PC-3 (cell line): ENCODE data around the gene CDC27. TPM values are rescaled to one million over a fixed set of nuclear protein-coding genes. Genes with fewer than 3 reads are reported as not detected.

Source experiments
- ATAC-seq: fragments of 200-7000 bp; cut with Tn5 transposase; 2 replicates; pipeline ENCODE4 v1.9.1; 2020; ENCODE audit warnings: mild to moderate bottlenecking, moderate library complexity
- BruUV-seq: library from RNA; stranded (reverse); fragments of 400-500 nt; replicated peaks from 2 replicates; lab custom pipeline; 2021; lab: Mats Ljungman, UMichigan
- CTCF ChIA-PET: fragments of 300-600 bp; sonication (Branson Sonifier 250); formaldehyde crosslinking; loops from one replicate; lab custom pipeline; 2022; ENCODE audit warnings: antibody characterized with exemption; lab: Charles Lee
- POLR2A ChIA-PET: fragments of 300-600 bp; sonication (Branson Sonifier 250); formaldehyde crosslinking; loops from one replicate; lab custom pipeline; 2022; ENCODE audit warnings: antibody characterized with exemption; ENCODE audit not compliant: unreplicated experiment; lab: Charles Lee
- DNase-seq: peaks from one replicate; pipeline ENCODE4 v3.0.0-alpha.2; 2015
- H2AFZ ChIP-seq: fragments of 300-600 bp; sonication (generic); 2 replicates; pipeline ENCODE4 v1.6.0; 2016; ENCODE audit warnings: antibody characterized with exemption, low read length
- H3F3A ChIP-seq: fragments of 300-600 bp; sonication (generic); one replicate; pipeline ENCODE4 v1.6.0; 2017; ENCODE audit warnings: antibody characterized with exemption, low read length, control low read depth, mild to moderate bottlenecking; ENCODE audit not compliant: unreplicated experiment
- H3K27ac ChIP-seq: fragments of 300-600 bp; sonication (generic); 2 replicates; pipeline ENCODE4 v1.5.1; 2016; ENCODE audit warnings: mild to moderate bottlenecking, low read length
- H3K27me3 ChIP-seq: fragments of 300-600 bp; sonication (generic); 2 replicates; pipeline ENCODE4 v1.6.1; 2016; ENCODE audit warnings: low read length, mixed read lengths
- H3K36me3 ChIP-seq: fragments of 300-600 bp; sonication (generic); 2 replicates; pipeline ENCODE4 v1.6.1; 2016; ENCODE audit warnings: low read depth, mixed run types, low read length, mixed read lengths
- H3K4me1 ChIP-seq: fragments of 300-600 bp; sonication (generic); 2 replicates; pipeline ENCODE4 v1.5.1; 2016; ENCODE audit warnings: low read length; ENCODE audit not compliant: insufficient read depth
- H3K4me2 ChIP-seq: fragments of 300-600 bp; sonication (generic); 2 replicates; pipeline ENCODE4 v1.6.0; 2016; ENCODE audit warnings: low read length
- H3K4me3 ChIP-seq: fragments of 300-600 bp; sonication (generic); 2 replicates; pipeline ENCODE4 v1.5.1; 2016; ENCODE audit warnings: mild to moderate bottlenecking, low read length, mixed read lengths
- H3K79me2 ChIP-seq: fragments of 300-600 bp; sonication (generic); 2 replicates; pipeline ENCODE4 v1.6.1; 2017; ENCODE audit warnings: low read length, mixed read lengths
- H3K9ac ChIP-seq: fragments of 300-600 bp; sonication (generic); 2 replicates; pipeline ENCODE4 v1.6.0; 2016; ENCODE audit warnings: mild to moderate bottlenecking, low read length
- H3K9me2 ChIP-seq: fragments of 300-600 bp; sonication (generic); replicated peaks from 2 replicates; pipeline ENCODE4 v1.6.1; 2016; ENCODE audit warnings: mixed run types, low read length, mixed read lengths
- H3K9me3 ChIP-seq: fragments of 300-600 bp; sonication (generic); 2 replicates; pipeline ENCODE4 v1.6.1; 2016; ENCODE audit warnings: low read length, mixed read lengths
- H4K20me1 ChIP-seq: fragments of 300-600 bp; sonication (generic); 2 replicates; pipeline ENCODE4 v1.6.1; 2016; ENCODE audit warnings: low read length, mixed read lengths
- EZH2 ChIP-seq: fragments of 300-600 bp; sonication (generic); IDR thresholded peaks from one replicate; pipeline ENCODE4 v1.6.1; 2017; ENCODE audit warnings: antibody characterized with exemption, mild to moderate bottlenecking, low read length; ENCODE audit not compliant: unreplicated experiment
- EZH2phosphoT487 ChIP-seq: fragments of 300-600 bp; sonication (generic); IDR thresholded peaks from 2 replicates; pipeline ENCODE4 v1.6.1; 2018; ENCODE audit warnings: mild to moderate bottlenecking, antibody characterized with exemption, low read length, borderline replicate concordance
- intact Hi-C: fragments of 100-400 bp; cut with micrococcal nuclease; formaldehyde crosslinking; loops from 2 replicates; pipeline ENCODE4 v1.9.0; 2023
- total RNA-seq: library from RNA; depleted of rRNA; stranded (reverse); fragments of >200 nt; gene quantifications from 2 replicates; pipeline ENCODE4 v1.2.3, GENCODE V29; 2014
- TF ChIP-seq, protein P1 (sequence below): fragments of 300-600 bp; sonication (generic); conservative IDR thresholded peaks from 2 replicates; pipeline ENCODE4 v1.5.1; 2017; ENCODE audit warnings: antibody characterized with exemption, low read depth, mild to moderate bottlenecking, low read length

Gene CDC27
- total RNA-seq, 1 experiment from 2014 or later, result 167 TPM

DNA sequence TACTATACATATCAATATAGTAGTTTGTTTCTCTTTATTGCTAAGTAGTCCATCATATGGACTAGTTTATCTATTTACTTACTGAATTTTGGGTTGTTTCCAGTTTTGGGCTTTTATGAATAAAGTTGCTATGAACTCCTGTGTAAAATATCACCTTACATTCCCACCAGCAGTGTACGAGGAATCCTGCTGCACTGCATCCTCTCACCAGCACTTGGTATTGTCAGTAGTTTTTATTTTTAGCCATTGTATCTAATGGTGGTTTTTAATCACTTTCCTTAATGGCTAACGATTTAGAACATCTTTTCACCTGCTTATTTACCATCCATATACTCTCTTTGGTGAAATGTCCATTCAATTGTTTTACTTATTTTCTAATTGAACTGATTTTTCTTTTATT is 24.0 kb downstream of the CDC27 start:
- ChIA-PET POLR2A (no interaction called here), CTCF (interaction anchor here (0.5 kb wide), 1 partner anchor 16 kb away, joined by 3 read pairs; no protein-coding TSS in a partner anchor)
- H3K36me3 ChIP-seq, result peaks cover 59% of the 10 kb centered on the region
- peaks cover 6% of the 10 kb centered on the region; the same call in 1 of the 2 replicates for H3K79me2 ChIP-seq
- H3K4me2 ChIP-seq, result no peak overlapping the region
- H3K4me1 ChIP-seq, result no peaks in the 10 kb centered on the region
- TF ChIP-seq, protein P1, sequence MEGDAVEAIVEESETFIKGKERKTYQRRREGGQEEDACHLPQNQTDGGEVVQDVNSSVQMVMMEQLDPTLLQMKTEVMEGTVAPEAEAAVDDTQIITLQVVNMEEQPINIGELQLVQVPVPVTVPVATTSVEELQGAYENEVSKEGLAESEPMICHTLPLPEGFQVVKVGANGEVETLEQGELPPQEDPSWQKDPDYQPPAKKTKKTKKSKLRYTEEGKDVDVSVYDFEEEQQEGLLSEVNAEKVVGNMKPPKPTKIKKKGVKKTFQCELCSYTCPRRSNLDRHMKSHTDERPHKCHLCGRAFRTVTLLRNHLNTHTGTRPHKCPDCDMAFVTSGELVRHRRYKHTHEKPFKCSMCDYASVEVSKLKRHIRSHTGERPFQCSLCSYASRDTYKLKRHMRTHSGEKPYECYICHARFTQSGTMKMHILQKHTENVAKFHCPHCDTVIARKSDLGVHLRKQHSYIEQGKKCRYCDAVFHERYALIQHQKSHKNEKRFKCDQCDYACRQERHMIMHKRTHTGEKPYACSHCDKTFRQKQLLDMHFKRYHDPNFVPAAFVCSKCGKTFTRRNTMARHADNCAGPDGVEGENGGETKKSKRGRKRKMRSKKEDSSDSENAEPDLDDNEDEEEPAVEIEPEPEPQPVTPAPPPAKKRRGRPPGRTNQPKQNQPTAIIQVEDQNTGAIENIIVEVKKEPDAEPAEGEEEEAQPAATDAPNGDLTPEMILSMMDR, result no peak
- TF ChIP-seq EZH2 (no peak), EZH2phosphoT487 (no peak)
- H3F3A ChIP-seq, result no peaks in the 10 kb centered on the region
- H3K4me3 ChIP-seq, result no peak overlapping the region
- H3K27ac ChIP-seq, result no peak overlapping the region
- H3K9ac ChIP-seq, result no peak overlapping the region
- no TSS peak for BruUV-seq
- no peaks in the 10 kb centered on the region for H3K27me3 ChIP-seq
- no peaks in the 10 kb centered on the region for H3K9me2 ChIP-seq
- DNase-seq (no peak), ATAC-seq (no peak)
- H3K9me3 ChIP-seq, result no peaks in the 10 kb centered on the region
- H4K20me1 ChIP-seq, result peaks cover 12% of the 10 kb centered on the region; the same call in 1 of the 2 replicates
- intact Hi-C loops, result no loop called here
- H2AFZ ChIP-seq, result no peak overlapping the region

- H3K36me3 ChIP-seq, result peaks cover 61% of the 10 kb centered on the region
- no peaks in the 10 kb centered on the region for H3K4me1 ChIP-seq
- H3K9me2 ChIP-seq, result no peaks in the 10 kb centered on the region
- TF ChIP-seq EZH2, result no peak
- TF ChIP-seq, protein P1, result no peak
- no peak for TF ChIP-seq EZH2phosphoT487
- H4K20me1 ChIP-seq, result 0 out of 2 replicates have a peak, but pooled peaks cover 7% of the 10 kb centered on the region
- H3K27ac ChIP-seq, result no peak overlapping the region
- no peaks in the 10 kb centered on the region for H3K27me3 ChIP-seq
- ChIA-PET POLR2A (no interaction called here), CTCF (no interaction called here)
- no peaks in the 10 kb centered on the region for H3K9me3 ChIP-seq
- peaks cover 3% of the 10 kb centered on the region; the same call in 1 of the 2 replicates for H3K79me2 ChIP-seq
- DNase-seq, result no peak
- no peak overlapping the region for H2AFZ ChIP-seq
- H3K9ac ChIP-seq, result no peak overlapping the region
- H3K4me3 ChIP-seq, result no peak overlapping the region
- no peak overlapping the region for H3K4me2 ChIP-seq
- ATAC-seq, result no peak
- no peaks in the 10 kb centered on the region for H3F3A ChIP-seq
- no TSS peak for BruUV-seq
- intact Hi-C loops, result no loop called here
Observed at GRCh38 chr17:47164263-47164662, 24.8 kb downstream of the CDC27 start.

DNA sequence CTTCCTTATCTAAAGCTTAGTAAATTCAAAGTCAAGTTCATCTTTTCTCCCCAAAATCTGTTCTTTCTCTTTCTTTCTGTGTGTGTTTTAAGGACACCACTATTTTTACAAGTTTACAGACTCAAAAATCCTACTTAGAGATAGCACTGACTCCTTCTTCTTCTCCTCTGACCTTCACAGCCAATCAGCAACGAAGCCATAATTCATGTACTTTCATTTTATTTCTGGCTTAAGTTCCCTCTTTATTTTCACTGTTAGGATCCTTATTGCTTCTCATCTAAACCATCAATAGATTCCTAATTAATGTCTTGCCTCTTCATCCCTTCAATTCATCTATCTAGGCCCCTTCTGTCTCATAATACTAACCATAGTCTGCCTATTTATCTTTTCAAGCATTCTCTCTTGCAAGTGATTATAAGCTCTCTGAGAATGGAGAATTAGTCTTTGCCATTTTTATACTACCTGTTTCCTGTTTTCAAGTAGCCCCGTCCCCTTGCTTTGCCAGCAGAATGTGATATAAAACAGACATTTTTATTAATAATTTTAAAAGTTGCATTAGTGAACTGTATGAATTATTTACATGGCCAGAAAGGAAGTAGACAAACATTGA is 27.0 kb downstream of the CDC27 start:
- ChIA-PET POLR2A (no interaction called here), CTCF (no interaction called here)
- Histone ChIP-seq H3K4me3 (no peak overlapping the region), H3K9me2 (no peaks in the 10 kb centered on the region), H3K4me2 (no peak overlapping the region), H2AFZ (no peak overlapping the region), H3K36me3 (peaks cover 64% of the 10 kb centered on the region), H3F3A (no peaks in the 10 kb centered on the region), H3K27ac (no peak overlapping the region), H3K9ac (no peak overlapping the region), H3K4me1 (no peaks in the 10 kb centered on the region), H3K9me3 (no peaks in the 10 kb centered on the region), H3K27me3 (no peaks in the 10 kb centered on the region), H4K20me1 (no peaks in the 10 kb centered on the region; the same call in 1 of the 2 replicates), H3K79me2 (no peaks in the 10 kb centered on the region)
- TF ChIP-seq, protein P1, result no peak
- TF ChIP-seq EZH2phosphoT487, result no peak
- no peak for TF ChIP-seq EZH2
- intact Hi-C loops, result no loop called here
- DNase-seq (no peak), ATAC-seq (no peak)
- BruUV-seq, result no TSS peak
